Endometrium (tissue), 2 donors: ENCODE measurements around the gene MRPS18A.

Experiments used
- FAIRE-seq: peaks from 2 replicates; lab custom pipeline; 2012; peaks lifted over from hg19 to GRCh38; lab: Jason Lieb, UNC
- donor health status: control.
- donor health status: control.

MRPS18A gene

DNA sequence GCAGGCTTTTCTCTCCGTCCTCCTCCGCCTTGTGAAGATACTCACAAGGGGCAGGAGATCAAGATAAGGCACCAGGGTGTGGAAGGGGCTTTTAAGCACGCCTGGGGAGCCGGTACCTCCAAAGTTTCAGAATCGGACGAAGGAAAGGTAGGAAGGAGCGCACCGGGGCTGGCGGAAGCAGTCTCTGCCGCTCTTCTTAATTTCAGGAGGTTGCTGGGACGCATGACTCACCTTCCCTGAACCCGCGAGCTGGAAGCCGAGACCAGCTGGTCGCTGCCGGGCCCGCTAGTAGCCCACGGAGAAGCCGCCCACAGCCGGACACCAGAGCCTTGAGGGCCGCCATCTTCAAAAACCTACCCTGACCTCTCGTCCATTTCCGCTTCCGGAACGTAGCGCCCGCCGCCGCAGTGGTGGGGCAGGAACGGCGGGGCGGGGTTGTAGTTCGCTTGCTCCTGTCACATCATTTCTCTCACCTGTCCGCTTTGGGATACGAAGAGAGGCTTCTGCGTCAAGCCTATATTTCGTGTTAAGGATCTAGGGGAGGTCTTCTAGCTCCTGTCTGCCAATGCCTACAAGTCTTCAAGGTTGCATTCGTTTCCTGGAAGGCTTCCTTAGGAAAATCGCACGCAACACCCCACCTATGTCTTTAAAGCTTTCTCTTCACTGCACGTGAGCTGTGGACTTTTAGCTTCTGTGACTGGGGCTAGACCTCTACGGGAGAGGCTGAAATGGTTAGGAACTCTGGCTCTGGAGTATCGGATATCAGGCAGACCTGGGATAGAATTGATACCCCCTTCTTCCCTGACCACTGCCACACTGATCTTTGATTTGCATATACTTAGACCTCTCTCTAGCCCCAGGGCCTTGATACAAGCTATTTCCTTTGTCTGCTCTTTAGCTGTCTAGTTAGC lies at the start of gene MRPS18A:
Gene MRPS18A, minus strand, starts transcription at position 355 of the 911 bp plus-strand sequence. Its CDS starts 12 bp downstream, at position 343.
- FAIRE-seq = no peak

- no peak for FAIRE-seq
Observed at GRCh38 chr6:43736844-43737243, 49.3 kb upstream of the MRPS18A start.

DNA sequence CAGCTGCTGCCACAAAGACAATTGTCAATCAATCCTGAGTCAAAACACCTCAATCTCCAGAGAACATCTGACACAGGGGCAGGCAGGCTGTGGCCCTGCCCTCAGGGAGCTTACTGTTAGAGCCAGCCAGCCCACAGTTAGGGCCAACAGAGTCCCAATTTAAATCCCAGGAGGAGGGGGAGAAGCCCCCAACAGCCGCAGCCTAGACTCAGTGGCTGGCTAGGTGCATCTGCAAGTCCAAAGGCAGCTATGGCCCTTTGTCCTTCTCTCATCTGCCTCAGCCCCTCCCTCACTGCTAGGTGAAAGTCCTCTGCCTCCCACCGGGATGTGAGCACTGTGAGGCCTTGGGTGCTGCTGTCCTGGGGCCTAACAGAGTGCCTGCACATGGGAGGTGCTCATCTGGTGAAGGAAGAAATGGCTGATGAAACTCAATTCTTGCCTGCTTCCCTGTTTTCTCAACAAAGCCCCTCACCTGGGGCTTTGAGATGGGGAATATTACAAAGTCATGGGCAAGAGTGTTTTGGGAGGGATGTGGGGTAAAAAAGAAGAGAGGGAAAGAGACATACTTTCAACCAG lies 48.7 kb upstream of the MRPS18A start:
- no peak for FAIRE-seq

- no peak for FAIRE-seq
Observed at GRCh38 chr6:43735642-43736199, 48.1 kb upstream of the MRPS18A start.

DNA sequence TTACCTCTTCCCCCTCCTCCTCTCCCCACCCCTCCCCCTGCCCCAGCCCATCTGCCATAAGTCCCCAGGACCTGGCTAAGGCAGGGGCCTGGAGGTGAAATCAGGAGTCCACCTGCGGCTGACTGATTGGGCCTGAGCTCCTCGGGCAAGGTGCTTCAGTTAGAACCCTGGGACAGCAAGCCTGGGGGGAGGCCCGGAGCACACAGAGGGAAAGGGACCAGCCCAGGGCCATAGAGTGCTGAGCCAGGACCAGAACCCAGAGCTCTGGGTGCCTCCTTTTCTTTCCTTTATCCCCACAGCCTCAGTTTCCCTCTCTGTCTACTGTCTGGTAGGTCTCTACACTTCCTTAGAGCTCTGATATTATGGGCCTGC lies 46.7 kb upstream of the MRPS18A start:
- no peak for FAIRE-seq

DNA sequence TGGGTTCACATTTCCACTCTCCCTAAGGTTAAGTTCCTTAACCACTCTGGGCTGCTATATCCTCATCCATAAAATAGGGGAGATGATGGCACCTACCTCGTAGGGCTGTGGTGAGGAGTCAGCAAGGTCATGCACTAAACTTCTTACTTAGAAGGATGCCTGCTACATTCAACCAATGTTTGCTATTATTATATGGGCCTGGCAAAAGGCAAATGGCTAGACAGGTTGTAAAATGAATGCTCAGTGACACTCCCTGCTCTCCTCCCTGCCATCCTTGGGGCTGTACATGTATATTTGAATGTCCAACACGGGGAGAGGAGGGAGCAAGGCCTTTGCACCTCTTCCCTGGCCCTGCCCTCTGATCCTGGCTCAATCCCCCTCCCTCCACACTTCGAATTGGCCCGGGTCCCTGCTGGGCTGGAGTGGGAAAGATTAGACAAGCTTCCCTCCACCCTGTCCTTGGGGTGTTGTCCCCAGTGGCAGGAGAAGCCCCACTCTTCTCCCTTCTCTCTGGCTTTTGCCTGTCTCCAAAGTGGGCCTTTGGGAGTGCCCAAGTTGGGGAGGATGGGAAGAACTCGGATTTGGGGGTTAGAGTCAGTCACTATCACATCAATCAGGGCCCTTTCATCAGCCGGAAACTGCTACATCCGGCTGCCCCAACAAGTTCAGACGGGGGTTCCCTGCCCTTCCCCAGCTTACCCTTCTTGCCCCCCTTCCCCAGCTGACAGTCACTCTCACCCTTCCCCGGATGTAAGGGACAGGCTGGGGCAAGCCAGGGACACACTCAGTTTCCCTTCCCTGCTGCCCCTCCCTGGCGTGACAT lies 46.1 kb upstream of the MRPS18A start:
- no peak for FAIRE-seq

GRCh38 chr6:43730634-43731033 lies 43.0 kb upstream of the MRPS18A start:
- no peak for FAIRE-seq

DNA sequence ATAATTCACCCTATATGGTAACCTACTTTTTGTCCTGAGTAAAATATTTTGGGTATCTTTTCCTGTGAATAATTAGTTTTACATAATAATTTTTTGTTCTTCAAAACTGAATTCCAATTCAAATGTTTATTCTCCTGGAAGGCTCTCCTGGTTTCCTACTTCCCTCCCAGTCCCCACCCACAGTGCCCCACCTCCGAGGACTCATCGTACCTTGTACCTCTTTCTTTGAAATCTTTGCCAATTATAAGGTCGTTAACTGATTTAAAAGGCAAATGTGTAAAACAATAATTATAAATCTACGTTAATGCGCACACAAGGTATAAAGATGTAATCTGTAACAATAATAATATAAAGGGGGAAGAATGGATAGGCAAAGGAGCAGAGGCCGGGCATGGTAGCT lies 41.9 kb upstream of the MRPS18A start:
- FAIRE-seq = no peak

DNA sequence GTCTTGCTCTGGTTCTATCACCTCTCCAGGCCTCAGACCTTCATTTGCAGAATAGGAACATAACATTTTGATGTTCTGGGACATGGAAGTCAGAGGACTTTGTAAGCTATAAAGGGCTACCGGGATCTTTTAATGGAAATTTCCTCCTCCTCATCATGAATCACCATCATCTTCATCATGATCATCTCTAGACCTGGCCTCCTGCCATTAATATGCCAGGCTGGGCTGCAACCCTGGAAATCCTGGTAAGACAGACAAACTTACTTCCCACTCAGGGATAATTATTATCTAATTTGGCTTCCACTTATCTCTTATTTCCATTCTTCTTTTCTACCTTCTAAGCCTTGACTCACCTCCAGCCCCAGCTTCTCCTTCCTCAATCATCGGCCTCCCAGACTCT lies 41.0 kb upstream of the MRPS18A start:
- no peak for FAIRE-seq

DNA sequence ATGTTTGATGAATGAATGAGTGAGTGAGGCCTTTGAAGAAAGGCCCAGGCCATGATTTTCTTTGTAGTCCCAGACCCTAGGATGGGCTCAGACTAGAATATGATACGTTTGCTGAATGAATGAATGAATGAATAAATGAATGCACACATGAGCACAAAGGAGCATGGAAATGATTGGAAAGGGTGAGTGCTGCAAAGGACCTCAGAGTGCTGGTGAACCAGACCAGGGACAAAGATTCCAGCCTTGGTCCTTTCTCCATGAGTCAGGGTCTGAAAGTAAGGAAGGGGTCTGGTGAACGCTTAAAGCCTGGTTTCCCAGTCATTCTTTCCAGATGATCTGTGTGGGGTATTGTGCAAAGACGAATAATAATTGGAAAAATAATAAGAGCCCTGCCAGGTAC lies 40.0 kb upstream of the MRPS18A start:
- no peak for FAIRE-seq

DNA sequence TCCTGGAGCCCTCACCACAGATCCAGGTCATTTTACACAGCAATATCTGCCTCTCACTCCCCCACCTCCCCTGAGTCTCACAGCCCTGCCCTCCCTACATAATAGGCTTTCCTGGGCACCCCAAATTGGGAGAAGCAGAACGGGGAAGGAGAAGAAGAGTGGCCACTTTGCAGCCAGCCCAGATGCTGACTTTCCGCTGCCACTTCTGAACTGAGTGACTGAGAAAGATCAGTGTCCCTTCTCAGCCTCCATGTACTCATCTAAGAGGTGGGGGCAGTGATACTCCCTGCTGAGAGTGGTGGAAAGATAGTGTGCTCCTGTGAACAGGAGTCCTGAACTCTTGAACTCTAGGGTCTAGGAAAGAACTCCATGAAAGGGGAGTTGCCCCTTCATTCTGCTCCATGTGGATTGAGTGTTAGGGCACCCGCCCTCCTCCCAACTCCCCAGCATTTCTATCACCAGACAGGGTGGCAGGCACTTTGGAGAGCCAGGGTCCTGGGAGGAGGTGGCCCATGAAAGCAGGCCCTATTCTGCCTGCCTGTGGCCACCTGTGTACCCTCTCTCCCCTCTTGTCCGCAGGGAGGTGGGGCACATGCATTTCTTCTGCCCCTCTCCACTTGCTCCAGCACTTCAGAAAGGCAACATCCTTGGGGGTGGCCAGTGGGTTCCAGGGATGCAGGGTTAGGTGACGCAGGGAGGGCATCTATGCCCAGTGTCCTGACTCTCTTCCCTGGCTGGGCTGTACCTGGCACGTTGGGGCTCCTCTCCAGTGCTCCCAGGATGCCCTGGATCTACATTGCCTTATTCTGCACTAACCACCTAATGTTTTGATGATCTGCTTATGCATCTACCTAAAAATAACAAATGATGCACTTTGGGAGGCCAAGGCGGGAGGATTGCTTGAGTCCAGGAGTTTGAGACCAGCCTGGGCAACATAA lies 38.3 kb upstream of the MRPS18A start:
- no peak for FAIRE-seq

DNA sequence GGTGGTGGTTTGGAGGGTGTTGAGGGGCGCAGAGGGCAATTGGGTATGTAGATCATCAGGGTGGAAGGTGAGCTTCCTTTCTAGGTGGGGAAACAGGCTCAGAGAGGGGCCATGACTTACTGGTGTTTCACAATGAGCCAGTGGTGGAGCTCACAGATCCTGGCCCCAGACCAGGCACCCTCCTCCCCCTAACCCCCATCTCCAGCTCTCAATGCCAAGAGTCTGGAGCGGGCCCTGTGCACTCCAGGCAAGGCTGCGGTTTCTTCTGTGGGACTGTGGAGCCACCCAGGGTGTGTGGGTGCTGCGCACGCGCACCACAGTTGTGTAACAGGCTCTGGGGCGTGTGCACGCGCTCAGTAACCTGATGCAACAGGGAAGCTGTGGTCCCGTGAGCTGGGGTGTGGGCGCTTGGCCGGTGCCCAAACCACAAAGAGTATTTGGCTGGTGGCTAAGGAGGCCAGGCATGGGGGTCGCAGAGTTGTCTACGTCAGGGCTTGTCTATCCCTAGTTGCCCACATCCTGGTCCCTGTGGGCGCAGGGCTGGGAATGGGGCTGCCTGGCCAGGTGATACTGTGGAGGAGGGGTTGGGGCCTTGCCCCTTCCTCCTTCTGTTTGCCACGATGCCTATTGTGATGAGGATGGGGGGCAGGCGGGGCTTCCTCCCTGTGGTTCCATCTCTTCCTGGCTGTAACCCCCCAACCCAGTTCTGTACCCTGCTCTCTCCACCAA lies 37.5 kb upstream of the MRPS18A start:
- FAIRE-seq = no peak

- FAIRE-seq = no peak
Observed at GRCh38 chr6:43724354-43724753, 36.8 kb upstream of the MRPS18A start.

DNA sequence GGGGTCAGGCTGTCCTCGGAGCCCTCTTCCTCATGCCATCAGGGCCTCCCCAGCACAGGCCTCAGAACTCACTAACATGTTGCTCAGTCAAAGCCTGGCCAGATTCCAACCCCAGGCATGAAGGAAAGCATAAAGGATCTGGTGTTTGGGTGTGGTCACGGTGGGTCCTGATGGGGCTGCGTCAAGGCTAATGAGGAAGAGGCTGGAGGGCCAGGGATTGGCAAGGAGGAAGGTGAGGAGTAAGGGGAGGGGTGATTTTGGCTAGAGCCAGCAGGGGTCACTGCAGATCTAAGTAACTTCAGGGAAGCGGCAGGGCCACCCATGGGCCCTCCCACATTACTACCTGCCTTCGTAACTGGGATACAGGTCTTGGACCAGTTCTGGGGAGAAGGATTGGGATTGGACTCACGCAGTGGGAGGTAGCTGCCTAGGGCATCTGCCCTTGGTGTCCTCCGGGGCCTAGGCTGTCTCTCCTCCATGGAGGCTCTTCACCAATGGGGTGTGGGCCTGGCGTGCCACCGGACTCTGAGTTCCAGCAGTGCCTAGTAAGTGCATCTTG lies 36.2 kb upstream of the MRPS18A start:
- FAIRE-seq = no peak

DNA sequence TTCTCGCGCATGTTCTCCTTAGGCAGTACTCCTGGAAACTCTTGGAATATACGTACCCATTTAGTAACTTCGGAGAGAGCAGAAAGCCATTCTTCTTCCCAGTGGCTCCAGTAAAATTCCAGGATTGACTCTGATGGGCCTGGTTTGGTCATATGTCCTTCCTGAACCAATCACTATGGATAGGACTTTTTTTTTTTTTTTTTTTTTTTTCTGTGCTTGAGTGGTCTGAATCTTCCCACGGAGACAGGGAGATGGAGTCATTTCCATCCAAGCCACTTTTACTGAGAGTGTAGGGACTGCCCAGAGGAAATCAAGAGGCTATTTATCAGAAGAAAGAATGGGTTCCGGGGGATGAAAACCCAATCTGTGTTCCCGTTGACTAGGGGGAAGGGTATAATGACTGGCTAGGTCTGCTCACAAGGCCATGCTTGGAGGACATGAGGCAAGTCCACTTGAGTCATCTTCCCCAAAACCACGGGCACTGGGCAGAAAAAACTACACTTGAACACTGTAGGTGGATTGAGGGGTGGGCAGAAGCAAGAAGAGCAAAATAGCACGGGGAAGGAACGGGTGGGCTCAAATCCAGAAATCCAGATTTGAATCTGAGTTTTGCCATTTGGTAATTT lies 35.4 kb upstream of the MRPS18A start:
- FAIRE-seq = no peak

GRCh38 chr6:43720999-43721398 lies 33.4 kb upstream of the MRPS18A start:
- no peak for FAIRE-seq

DNA sequence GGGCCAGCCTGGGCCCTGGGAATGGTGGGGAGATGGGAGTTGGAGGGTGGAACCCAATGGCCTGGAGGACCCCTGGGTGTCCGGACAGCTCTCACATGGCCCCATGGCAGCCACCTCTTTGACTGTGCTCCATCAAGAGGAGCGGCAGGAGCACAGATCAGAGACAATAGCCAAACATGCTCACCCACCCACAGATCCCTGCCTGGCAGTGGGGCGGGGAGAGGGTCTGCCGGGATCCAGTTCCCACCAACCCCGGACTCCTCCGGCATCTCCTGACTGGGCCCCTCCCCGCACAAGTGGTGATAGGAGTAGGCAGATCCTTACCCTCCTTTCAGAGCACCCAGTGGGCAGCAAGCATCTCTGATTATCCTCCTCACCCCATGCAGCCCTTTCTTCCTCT lies 31.9 kb upstream of the MRPS18A start:
- no peak for FAIRE-seq

GRCh38 chr6:43718387-43719105 lies 31.0 kb upstream of the MRPS18A start:
- FAIRE-seq = no peak

GRCh38 chr6:43717822-43718221 lies 30.2 kb upstream of the MRPS18A start:
- FAIRE-seq = no peak
